IPS DF 19.7 (cell line): Measurements from ENCODE around the gene ARID4B.
"Not testable (repeated sequence)": the region's sequence is repeated elsewhere in the genome, so short reads cannot be mapped to it uniquely, and the experiment has no call there.

Source experiments
- DNase-seq: peaks from one replicate; pipeline ENCODE4 v3.0.0-alpha.2; 2013; ENCODE audit warnings: low read depth, low spot score

ARID4B gene

DNA sequence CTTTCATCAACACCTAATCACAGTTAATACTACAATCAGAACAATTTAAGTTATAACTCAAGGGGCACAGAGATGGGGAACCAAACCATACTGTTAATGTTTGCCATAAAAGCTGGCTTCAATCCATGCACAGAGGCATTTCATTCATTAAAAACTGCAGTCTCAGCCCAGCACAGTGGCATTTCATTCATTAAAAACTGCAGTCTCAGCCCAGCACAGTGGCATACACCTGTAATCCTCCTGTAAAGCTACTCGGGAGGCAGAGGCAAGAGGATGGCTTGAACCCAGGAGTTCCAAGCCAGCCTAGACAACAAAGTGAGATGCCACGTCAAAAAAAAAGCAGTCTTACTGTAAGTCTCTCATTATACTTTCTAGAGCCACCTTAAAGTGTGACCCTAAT is 29.2 kb downstream of the ARID4B start:
- DNase-seq = no peak

DNA sequence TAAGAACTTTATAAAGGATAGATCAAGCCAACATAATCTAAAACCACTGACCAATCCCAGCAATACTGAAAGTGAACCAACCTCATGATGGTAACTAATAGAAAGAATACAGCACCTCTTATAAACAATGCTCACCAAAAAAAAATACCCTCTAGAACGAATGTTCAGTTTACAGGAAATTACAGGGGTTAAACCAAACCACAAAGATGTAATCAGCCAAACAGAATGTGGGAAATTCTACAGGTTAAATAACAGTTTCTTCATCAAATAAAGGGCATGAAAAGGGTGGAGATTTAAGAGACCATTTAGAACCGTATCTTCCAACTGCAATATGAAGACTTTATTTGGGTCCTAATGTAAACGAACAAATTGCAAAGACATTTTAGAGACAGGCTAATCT is 30.4 kb downstream of the ARID4B start:
- no peak for DNase-seq

DNA sequence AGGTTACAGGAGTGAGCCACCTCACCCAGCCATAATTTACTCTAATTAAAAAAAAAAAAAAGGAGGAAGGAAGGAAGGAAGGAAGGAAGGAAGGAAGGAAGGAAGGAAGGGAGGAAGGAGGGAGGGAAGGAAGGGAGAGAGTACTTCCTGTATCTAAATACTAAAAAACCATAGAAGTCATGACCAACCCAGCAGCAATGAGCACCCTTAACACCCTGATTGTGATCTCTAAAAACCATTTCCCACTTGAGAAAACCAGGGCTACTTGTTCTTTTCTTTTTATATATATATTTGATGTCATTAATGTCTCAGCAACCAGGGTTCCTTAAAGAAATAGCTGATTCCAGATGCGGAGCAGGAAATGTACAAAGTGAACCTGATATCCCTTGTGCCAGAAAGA is 31.2 kb downstream of the ARID4B start:
- DNase-seq = no peak

DNA sequence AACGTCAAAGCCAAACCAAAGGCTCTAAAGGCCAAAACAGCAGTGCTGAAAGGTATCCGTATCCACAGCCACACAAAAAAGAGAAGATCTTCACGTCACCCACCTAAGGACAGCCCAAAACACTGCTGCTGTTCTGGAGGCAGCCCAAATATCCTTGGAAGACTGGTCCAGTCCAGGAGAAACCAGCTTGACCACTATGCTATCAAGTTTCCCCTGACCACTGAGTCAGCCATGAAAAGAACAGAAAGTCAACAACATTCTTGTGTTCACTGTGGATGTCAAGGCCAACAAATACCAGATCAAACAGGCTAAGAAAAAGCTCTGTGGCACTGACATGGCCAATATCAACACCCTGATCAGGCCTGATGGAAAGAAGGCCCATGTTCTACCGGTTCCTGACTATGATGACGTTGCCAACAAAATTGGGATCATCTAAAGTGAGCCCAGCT is 32.1 kb downstream of the ARID4B start:
- no peak for DNase-seq

DNA sequence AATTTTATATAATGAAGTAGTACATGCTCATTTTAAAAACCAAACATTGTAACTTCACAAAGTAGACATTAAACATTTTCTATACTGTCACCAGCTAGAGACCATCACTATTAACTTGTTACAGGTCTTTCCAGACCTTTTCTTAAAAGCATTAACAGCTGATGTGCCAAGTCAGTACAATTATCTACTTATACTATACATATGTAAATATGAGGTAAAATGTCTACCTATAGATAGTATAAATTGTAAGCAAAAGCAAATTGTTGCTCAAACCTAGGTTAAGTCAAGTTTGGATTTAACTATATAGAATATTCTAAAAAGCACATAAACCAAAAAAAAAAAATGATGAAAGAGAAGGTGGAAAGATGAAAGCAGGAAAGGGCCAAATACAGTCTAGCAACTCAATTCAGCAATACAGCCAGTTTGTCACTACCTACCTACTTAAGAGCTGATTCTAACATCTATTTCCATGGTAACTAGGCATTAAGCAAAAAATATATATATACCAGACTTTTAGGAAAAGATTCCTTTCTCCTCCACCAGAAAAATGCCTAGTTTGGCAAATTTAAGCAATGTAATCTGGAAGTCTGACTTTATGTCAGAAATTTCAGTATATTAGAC is 34.5 kb downstream of the ARID4B start:
- no peak for DNase-seq

DNA sequence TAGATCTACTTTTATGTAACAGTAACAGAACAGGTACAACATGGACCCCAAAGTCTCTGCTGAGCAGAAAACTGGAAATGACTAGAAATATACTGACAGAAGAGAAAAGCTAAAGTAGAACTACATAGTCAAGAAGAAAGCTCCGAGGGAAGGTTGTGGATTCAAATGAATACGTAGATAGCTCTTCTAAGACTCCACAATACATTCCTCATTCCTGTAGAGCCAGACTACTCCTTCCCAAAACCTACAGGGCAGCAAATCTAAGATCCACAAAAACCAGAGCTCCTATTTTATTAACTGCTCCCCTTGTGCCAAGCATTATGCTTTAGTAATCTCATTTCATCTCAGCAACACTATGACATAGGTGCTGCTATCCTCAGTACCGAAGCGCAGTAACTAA is 35.2 kb downstream of the ARID4B start:
- no peak for DNase-seq

DNA sequence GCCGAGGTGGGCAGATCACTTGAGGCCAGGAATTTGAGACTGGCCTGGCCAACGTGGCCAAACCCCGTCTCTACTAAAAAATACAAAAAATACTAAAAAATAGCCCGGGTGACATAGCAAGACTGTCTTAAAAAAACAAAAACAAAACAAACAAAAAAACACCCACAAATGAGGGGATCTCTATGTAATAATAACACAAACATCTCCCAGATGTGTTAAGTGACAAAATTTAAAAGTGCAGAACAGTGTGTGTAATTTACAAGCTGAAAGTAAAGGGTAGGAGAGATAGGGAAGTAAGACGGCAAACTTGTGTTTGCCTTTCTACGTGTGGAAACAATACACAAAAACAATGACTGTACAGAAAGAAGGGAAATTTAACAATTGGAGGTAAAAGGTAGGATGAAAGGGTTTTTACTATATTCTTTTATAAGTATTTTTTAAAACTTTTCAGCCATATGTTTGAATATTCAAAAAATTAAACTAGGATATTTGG is 36.3 kb downstream of the ARID4B start:
- DNase-seq = no peak

DNA sequence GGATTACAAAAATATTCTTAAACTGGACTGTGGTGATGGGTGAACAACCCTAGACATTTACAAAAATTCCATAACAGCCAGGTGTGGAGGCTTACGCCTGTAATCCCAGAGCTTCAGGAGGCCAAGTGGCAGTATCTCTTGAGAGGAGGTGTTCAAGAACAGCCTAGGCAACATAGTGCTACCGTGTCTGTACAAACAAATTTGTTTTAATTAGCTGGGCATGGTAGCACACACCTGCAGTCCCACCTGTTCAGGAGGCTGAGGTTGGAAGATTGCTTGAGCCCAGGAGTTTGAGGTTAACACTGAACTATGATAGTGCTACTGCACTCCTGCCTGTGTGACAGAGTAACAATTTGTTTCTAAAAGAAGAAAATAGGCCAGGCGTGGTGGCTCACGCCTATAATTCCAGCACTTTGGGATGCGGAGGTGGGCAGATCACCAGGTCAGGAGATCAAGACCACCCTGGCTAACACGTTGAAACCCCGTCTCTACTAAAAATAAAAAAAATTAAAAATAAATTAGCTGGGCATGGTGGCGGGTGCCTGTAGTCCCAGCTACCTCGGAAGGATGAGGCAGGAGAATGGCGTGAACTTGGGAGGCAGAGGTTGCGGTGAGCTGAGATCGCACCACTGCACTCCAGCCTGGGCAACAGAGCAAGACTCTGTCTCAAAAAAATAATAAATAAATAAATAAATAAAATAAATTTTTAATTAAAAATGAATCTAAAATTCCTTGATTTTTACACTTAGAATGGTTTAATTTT is 37.1 kb downstream of the ARID4B start:
- DNase-seq = no peak

DNA sequence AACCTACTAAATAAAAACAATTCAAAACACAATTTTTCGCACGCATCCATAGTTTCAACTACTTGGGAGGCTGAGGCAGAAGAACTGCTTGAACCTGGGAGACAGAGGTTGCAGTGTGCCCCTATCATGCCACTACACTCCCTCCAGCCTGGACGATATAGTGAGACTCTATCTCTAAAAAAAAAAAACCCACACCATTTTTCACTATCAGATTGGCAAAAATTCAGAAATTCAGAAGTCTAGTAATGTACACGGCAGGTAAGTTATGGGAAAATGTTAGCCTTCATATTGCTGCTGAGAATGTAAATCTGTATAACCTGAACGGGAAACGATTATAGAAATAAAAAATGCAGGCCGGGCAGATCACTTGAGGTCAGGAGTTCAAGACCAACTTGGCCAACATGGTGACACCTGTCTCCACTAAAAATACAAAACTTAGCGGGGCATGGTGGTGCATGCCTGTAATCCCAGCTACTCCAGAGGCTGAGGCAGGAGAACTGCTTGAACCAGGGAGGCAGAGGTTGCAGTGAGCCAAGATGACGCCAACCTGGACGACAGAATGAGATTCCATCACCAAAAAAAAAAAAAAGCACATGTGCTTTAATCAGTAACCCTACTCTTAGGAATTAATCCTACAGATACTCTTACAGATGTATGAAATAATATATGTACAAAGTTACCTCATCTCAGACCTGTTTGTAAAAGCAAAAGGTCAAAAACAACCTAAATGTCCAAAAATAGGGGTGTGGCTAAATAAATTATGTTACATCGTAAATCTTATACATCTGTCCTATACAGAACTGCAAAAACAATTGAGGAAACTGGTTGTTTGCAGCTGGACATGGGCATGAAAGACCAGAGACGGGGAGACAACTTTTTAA is 37.9 kb downstream of the ARID4B start:
- DNase-seq = no peak

DNA sequence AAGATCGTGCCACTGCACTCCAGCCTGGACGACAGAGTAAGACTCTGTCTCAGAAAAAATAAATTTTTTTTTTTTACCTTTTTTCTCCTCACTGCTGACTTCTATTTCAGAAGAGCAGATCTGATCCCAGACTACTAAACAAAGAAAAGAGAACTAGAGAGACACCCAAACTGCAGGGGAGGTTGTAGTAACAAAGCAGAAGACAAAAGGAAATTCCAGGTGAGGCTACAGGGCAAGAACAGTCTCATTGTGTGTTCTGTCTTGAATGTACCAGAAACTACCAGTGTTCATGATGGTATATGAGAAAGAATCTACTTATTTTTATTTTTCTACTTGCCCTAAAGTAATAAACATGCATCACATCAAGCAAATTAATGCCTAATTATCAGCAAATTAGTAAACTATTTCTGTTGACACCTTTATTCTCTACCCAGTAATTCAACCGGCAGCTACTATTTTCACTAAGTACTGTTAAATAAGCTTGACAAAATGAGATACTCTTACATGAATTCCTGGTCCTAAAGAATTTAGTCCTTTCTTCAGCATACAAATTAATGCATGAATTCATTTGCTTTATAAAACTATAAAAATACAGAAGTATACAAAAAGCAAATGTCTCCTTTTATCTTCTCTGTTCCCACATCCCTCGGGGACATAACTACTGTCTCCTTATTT is 40.6 kb downstream of the ARID4B start:
- no peak for DNase-seq

DNA sequence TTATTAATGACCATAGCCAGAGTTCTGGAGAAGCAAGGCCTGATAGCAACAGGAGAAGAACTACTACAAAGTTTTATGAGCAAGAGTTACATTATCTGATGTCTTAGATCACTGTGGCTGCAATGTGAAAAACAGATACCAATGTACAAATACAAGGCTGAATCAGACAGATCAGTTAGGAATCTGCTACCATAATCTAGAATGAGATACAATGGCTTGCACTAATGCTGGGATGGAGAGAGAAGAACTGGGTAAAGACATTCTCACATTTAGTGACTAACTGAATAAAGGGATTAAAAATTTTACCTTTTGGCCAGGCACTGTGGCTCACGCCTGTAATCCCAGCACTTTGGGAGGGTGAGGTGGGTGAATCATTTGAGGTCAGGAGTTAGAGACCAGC is 41.3 kb downstream of the ARID4B start:
- DNase-seq = no peak

DNA sequence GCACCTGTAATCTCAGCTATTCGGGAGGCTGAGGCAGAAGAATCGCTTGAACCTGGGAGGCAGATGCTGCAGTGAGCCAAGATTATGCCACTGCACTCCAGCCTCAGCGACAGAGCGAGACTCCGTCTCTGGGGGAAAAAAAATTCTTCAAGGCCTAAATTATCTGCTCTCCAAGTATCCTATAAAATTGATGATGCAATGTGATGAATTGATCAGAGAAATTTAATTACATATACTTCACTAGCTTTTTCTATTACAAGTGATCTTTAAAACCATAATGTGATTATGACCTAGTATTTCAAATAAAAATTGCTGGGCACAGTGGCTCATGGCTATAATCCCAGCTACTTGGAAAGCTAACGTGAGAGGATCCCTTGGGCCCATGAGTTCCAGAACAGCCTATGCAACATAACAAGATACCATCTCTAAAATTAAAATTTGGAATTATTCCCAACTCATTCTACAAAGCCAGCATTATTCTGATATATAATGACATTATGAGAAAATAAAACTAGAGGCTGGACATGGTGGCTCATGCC is 43.7 kb downstream of the ARID4B start:
- DNase-seq = no peak

DNA sequence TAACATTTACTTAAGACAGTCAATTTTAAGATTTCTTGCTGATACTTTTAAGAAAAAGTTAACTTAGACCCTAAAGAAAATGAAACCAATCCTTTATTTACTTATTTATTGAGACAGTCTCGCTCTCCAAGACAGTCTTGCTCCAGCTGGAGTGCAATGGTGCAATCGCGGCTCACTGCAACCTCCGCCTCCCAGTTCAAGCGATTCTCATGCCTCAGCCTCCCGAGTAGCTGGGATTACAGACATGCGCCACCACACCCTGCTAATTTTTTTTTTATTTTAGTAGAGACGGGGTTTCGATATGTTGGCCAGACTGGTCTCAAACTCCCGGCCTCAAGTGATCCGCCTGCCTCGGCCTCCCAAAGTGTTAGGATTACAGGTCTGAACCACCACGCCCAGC is 44.3 kb downstream of the ARID4B start:
- DNase-seq = not testable (repeated sequence)

DNA sequence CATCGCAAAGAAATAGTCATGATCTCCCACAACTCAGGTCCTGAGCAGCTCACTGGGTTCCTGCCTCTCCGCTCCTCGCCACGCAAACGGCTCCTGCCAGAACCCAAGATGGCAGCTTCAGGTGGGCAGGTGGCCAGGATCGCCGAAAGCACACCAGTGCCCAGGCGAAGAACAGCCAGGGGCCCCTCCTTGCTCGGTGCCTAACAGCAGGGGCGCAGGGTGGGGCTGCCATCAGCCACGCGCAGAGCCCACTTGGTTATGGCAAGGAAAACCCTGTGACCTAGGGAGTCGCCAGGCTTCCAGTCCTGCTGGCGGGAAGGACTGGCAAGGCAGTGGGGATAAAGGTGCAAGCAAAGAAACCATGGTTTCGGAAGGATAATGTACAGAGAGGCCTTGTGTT is 47.5 kb downstream of the ARID4B start:
- DNase-seq = no peak

DNA sequence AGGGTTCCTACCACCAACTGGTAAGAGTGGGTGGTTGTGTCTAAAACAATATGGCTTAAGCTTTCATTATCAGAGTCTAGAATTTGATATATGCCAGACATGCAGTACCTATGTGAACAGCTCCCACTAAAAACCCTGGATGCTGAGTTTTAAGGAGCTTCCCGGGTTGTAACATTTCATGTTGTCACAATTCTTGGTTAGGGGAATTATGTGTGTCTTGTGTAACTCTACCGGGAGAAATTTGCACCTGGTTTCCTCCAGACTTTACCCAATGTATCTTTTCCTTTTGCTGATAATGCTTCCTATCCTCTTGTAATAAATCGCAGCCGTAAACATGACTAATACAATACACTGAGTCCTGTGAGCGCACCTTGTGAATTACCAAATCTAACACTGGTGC is 48.3 kb downstream of the ARID4B start:
- DNase-seq = no peak

DNA sequence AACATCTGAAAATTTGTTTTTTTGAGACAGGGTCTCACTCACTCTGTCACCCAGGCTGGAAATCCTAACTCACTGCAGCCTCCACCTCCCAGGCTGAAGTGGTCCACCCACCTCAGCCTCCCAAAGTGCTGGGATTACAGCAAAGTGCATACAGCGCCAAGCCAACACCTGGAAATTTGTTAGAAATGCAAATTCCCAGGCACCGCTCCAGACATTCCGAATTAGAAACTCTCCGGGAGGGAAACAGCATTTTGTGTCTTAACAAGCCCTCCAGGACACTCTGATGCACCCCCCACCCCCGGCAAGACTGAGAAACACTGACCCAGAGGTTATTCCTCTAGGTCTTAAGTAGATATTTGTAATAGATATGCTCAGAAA is 49.1 kb downstream of the ARID4B start:
- DNase-seq = no peak

DNA sequence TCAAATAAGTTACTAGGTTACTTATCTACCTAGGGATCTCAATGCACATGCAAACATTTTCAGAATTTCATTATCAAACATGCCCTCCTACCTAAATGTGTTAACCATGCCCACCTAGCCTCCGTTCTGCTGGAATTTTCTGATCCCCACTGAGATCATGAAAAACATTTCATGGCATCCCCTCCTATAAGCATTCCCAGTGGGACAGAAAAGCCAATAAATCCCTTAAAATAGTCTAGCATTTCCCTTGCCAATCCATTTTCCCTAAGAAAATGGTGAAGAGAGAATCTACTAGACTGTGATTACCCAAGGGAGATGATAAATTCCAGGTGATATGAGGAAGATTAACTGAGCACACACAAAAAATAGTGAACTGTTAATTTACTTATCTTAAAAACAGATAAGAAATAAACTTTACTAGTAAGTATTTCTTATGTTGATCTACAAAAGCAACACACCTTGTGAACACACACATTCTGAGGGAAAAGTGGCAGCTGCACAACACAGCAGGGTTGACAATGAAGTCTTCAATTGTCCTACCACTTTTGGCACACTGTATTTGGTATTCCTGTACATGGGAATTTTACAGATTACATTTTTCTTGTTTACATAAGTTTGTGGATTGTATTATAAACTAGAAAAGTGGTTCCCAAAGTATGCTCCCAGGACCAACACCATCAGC is 49.6 kb downstream of the ARID4B start:
- DNase-seq = no peak

DNA sequence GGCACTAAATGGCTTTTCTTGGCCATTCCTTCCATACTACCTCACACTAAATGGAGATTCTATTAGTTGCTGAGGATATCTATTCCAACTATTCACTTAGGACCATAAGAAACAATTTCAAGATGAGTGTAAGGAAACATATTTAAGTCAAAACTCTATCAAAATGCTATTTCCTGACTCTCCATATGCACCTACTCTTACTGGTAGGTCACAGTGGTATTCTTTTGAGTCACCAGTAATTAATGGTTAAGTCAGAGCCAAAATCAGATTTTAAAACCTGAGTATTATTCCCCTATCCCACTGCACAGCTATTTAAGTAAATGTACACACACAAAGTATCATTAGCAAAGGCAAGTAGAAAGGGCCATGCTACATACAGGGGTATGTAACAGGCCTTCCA is 50.3 kb downstream of the ARID4B start:
- no peak for DNase-seq

DNA sequence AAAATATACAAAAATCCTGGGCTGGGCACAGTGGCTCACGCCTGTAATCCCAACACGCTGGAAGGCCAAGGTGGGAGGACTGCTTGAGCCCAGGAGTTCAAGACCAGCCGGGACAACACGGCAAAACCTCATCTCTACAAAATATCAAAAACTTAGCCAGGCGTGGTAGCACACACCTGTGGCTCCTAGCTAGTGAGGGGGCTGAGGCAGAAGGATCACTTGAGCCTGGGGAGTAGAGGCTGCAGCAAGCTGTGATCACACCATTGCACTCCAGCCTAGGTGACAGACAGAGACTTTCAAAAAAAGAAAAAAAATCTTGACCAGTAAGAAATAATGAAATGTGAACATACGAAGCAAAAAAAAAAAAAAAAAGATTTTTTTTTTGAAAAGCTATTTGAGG is 52.1 kb downstream of the ARID4B start:
- DNase-seq = no peak

DNA sequence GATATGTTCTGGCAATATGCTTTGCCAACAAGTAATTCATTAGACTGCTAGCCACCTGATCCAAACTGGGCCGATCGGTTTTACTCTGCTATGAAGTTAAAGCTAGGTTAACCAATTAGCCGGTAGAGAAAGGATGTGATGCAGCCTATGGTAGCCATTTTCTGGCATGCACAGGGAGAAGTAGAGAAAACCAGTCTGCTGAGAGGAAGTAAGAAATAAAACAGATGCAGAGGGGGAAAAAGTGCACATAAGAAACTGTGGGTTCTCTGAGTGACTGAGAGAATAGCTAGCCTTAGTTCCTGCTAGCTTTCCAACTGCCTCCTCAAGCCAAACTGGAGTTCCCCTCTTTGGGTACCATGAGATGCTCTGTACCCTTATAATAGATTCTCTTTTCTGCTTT is 52.8 kb downstream of the ARID4B start:
- no peak for DNase-seq

DNA sequence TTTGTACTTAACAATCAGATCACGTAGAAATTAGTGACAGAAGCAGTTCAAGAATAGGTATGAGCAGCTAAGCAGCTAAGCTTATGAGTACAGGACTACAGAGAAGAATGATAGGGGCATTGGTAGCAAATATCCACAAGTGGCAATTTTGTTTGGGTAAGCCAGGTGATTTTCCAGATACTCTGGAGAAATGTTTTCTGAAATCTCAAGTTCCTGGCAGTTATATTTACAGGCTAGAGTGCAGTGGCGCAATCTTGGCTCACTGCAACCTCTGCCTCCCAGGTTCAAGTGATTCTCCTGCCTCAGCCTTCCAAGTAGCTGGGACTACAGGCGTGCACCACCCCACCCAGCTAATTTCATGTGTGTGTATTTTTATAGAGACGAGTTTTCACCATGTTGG is 55.1 kb downstream of the ARID4B start:
- no peak for DNase-seq
